Thoracic aorta (tissue), 2 donors: ENCODE results near the gene MCOLN3. TPM values are rescaled to one million over a fixed set of nuclear protein-coding genes. Genes with fewer than 3 reads are reported as not detected.

Experiments used
- ATAC-seq: fragments of 150-250 bp; one replicate; pipeline ENCODE4 v1.8.0; 2017; ENCODE audit warnings: low read depth; ENCODE audit not compliant: insufficient number of reproducible peaks, low FRiP score
- DNase-seq: peaks from one replicate; pipeline ENCODE4 v3.0.0-alpha.2; 2020; ENCODE audit warnings: low spot score
- H3K27ac ChIP-seq, 2 donors: fragments of 200-600 bp; sonication (generic); 1 replicate in 1 of 2; 2 replicates in 1 of 2; pipeline ENCODE4 v1.5.1; 2016; ENCODE audit warnings: mild to moderate bottlenecking in 2 of 2, moderate library complexity in 2 of 2
- H3K27me3 ChIP-seq: fragments of 200-600 bp; sonication (generic); replicated peaks from 2 replicates; pipeline ENCODE4 v1.6.0; 2016; ENCODE audit warnings: mild to moderate bottlenecking; ENCODE audit not compliant: insufficient read depth
- H3K36me3 ChIP-seq: fragments of 200-600 bp; sonication (generic); one replicate; pipeline ENCODE4 v1.5.1; 2016
- H3K4me1 ChIP-seq, 2 donors: fragments of 200-600 bp; sonication (generic); 1 replicate in 1 of 2; 2 replicates in 1 of 2; pipeline versions ENCODE4 v1.5.1 to v1.6.0; 2016; ENCODE audit warnings: low read depth in 2 of 2, mild to moderate bottlenecking in 1 of 2; ENCODE audit not compliant: control insufficient read depth in 1 of 2
- H3K4me3 ChIP-seq: fragments of 200-600 bp; sonication (generic); 2 replicates; pipeline ENCODE4 v1.5.1; 2016; ENCODE audit warnings: mild to moderate bottlenecking
- H3K9me3 ChIP-seq: fragments of 200-600 bp; sonication (generic); 2 replicates; pipeline ENCODE4 v1.5.1; 2016
- CTCF ChIP-seq: fragments of 200-600 bp; sonication (generic); IDR thresholded peaks from one replicate; pipeline ENCODE4 v1.5.1; 2019; ENCODE audit warnings: antibody characterized with exemption
- total RNA-seq, 2 donors: library from RNA; depleted of rRNA; stranded (reverse); fragments of >200 nt; gene quantifications; one replicate each; pipeline versions ENCODE4 v1.1.0 to v1.2.3, GENCODE V29; 2016

MCOLN3 gene
- total RNA-seq, 2 donors from 2014 or later = 2.3 to 3.2 TPM

DNA sequence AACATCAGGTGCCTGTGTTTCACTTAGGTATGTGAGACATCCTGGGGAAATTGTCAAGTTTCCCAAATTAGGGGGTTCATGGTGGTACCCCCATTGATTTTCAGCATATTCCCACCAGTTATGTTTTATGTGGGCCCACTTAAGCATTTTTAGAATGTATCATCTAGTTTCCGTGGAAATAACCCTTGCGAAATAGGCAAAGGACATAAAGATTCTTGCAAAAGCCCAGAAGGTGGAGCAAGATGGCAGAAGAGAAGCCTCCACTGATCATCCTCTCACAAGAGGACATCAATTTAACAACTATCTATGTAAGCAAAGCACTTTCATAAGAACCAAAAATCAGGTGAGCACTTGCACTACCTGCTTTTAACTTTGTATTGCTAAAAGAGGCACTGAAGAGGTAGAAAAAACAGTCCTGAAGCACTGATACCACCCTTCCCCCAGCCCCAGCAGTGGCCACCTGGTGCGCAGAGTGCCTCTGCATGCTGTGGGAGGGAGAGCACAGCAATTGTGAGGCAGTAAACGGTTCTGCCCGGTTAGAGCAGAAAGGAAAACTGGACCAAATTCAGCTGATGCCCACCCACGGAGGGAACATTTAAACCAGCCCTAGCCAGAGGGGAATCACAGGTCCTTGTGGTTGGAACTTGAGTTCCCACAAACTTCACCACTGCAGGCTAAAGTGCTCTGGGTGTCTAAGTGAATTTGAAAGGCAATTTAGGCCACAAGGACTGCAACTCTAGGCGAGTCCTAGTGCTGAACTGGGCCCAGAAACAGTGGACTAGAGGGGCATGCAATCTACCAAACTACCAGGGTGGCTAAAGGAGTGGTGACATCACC is 74.6 kb downstream of the MCOLN3 start:
- no peak for ATAC-seq
- no peak overlapping the region for H3K27ac ChIP-seq
- no peaks in the 10 kb centered on the region for H3K36me3 ChIP-seq
- no peak for DNase-seq
- H3K4me3 ChIP-seq = no peak overlapping the region
- no peak for TF ChIP-seq CTCF
- no peaks in the 10 kb centered on the region for H3K9me3 ChIP-seq
- H3K4me1 ChIP-seq = peaks cover 0 to 9% of the 10 kb centered on the region in 2 donors
- H3K27me3 ChIP-seq = no peaks in the 10 kb centered on the region

DNA sequence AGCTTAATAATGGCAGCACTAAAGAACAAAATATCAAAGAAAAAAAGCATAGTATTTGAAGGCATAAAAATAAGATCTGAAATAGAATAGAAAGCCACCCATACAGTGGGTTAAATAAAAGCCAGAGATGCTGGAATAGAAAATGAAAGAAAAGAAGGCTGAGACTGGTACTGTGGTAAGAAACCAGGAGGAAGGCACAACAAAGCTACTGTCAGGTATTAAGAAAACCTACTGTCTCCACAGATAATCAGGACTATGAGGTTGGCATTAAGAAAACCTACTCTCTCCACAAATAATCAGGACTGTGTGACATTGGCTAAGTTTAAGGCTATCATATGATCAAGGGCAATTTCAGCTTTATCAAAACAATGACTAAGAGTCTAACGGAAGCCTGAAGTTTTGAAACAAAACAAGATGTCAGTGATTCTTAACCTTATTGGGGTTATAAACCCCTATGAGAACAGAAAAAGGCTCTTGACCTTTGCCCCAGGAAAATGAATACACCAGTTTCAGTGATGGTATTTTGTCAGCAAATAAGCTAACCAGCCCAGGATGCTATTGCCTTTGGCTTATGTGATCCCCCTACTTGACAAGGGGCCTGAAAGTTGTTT is 75.8 kb downstream of the MCOLN3 start:
- ATAC-seq = no peak
- H3K4me3 ChIP-seq = no peak overlapping the region
- no peak overlapping the region for H3K27ac ChIP-seq
- H3K36me3 ChIP-seq = no peaks in the 10 kb centered on the region
- H3K9me3 ChIP-seq = no peaks in the 10 kb centered on the region
- peaks cover 0 to 9% of the 10 kb centered on the region in 2 donors for H3K4me1 ChIP-seq
- TF ChIP-seq CTCF = no peak
- no peak for DNase-seq
- H3K27me3 ChIP-seq = no peaks in the 10 kb centered on the region

DNA sequence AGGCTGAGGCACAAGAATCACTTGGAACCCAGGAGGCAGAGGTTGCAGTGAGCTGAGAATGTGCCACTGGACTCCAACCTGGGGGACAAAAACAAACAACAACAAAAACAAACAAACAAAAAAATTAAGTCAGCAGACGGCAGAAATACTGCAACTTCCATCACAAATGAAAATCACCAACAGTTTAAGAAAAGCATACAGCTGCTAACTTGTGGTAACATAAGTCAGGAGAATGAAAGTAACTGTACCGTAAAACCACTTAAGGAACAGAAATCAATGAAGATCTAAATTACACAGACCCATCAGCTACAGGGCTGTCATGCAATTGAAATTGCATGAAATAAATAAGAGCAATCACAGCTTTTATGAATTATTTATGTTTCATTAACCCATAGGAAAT is 76.3 kb downstream of the MCOLN3 start:
- Histone ChIP-seq H3K4me1 (peaks cover 0 to 9% of the 10 kb centered on the region in 2 donors), H3K4me3 (no peak overlapping the region), H3K27ac (no peak overlapping the region), H3K27me3 (no peaks in the 10 kb centered on the region), H3K36me3 (no peaks in the 10 kb centered on the region), H3K9me3 (no peaks in the 10 kb centered on the region)
- TF ChIP-seq CTCF = no peak
- ATAC-seq (no peak), DNase-seq (no peak)

DNA sequence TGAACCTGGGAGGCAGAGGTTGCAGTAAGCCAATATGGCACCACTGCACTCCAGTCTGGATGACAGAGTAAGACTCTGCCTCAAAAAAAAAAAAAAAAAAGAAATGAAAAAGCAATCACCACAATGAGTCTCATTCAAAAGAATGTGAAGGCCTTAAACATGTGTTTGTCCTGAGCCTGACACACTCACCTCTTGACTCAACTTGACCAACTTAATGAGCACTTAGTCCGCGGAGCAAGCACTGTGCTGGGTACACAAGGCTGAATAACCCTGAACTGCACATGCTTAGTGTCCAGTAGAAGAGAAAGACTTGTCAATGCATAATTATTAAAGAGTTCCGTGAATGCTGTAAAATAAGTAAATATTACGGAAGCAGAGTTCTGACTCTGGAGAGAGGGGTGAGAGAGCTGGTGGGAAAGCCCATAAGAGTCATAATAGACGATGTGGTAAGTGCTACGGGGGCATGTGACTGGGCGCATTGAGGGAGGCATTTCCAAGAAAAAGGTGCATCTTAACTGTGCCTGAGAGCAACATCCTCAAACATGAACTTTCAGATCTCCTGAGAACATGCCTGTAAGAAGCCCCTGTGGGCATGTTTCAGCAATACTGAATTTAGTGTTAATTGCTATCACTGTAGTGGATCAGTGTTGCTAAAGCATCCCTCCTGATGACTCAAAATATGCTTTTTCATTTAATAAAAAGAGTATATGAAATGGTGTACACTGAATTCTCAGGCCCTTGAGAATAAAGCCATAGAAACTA is 78.6 kb downstream of the MCOLN3 start:
- Histone ChIP-seq H3K4me3 (no peak overlapping the region), H3K4me1 (peaks cover 0 to 9% of the 10 kb centered on the region in 2 donors), H3K27me3 (no peaks in the 10 kb centered on the region), H3K36me3 (no peaks in the 10 kb centered on the region), H3K9me3 (no peaks in the 10 kb centered on the region), H3K27ac (no peak overlapping the region)
- no peak for ATAC-seq
- DNase-seq = no peak
- no peak for TF ChIP-seq CTCF

GRCh38 chr1:84968865-84969264 is 79.4 kb downstream of the MCOLN3 start:
- Histone ChIP-seq H3K27me3 (no peaks in the 10 kb centered on the region), H3K36me3 (no peaks in the 10 kb centered on the region), H3K4me1 (peaks cover 0 to 9% of the 10 kb centered on the region in 2 donors), H3K4me3 (no peak overlapping the region), H3K27ac (no peak overlapping the region), H3K9me3 (no peaks in the 10 kb centered on the region)
- no peak for TF ChIP-seq CTCF
- ATAC-seq (no peak), DNase-seq (no peak)
